Thoracic aorta (tissue), 2 donors: Measurements from ENCODE around the gene CTNNA3. TPM values are rescaled to one million over a fixed set of nuclear protein-coding genes. Genes with fewer than 3 reads are reported as not detected.

Experiments used
- ATAC-seq: fragments of 150-250 bp; one replicate; pipeline ENCODE4 v1.8.0; 2017; ENCODE audit warnings: low read depth; ENCODE audit not compliant: insufficient number of reproducible peaks, low FRiP score
- DNase-seq: peaks from one replicate; pipeline ENCODE4 v3.0.0-alpha.2; 2020; ENCODE audit warnings: low spot score
- H3K27ac ChIP-seq, 2 donors: fragments of 200-600 bp; sonication (generic); 1 replicate in 1 of 2; 2 replicates in 1 of 2; pipeline ENCODE4 v1.5.1; 2016; ENCODE audit warnings: mild to moderate bottlenecking in 2 of 2, moderate library complexity in 2 of 2
- H3K27me3 ChIP-seq: fragments of 200-600 bp; sonication (generic); replicated peaks from 2 replicates; pipeline ENCODE4 v1.6.0; 2016; ENCODE audit warnings: mild to moderate bottlenecking; ENCODE audit not compliant: insufficient read depth
- H3K36me3 ChIP-seq: fragments of 200-600 bp; sonication (generic); one replicate; pipeline ENCODE4 v1.5.1; 2016
- H3K4me1 ChIP-seq, 2 donors: fragments of 200-600 bp; sonication (generic); 1 replicate in 1 of 2; 2 replicates in 1 of 2; pipeline versions ENCODE4 v1.5.1 to v1.6.0; 2016; ENCODE audit warnings: low read depth in 2 of 2, mild to moderate bottlenecking in 1 of 2; ENCODE audit not compliant: control insufficient read depth in 1 of 2
- H3K4me3 ChIP-seq: fragments of 200-600 bp; sonication (generic); 2 replicates; pipeline ENCODE4 v1.5.1; 2016; ENCODE audit warnings: mild to moderate bottlenecking
- H3K9me3 ChIP-seq: fragments of 200-600 bp; sonication (generic); 2 replicates; pipeline ENCODE4 v1.5.1; 2016
- total RNA-seq, 2 donors: library from RNA; depleted of rRNA; stranded (reverse); fragments of >200 nt; gene quantifications; one replicate each; pipeline versions ENCODE4 v1.1.0 to v1.2.3, GENCODE V29; 2016
- TF ChIP-seq, protein P1 (sequence below): fragments of 200-600 bp; sonication (generic); IDR thresholded peaks from one replicate; pipeline ENCODE4 v1.5.1; 2019; ENCODE audit warnings: antibody characterized with exemption

The CTNNA3 gene
- total RNA-seq, 2 donors from 2014 or later = 0.95 to 1.2 TPM

DNA sequence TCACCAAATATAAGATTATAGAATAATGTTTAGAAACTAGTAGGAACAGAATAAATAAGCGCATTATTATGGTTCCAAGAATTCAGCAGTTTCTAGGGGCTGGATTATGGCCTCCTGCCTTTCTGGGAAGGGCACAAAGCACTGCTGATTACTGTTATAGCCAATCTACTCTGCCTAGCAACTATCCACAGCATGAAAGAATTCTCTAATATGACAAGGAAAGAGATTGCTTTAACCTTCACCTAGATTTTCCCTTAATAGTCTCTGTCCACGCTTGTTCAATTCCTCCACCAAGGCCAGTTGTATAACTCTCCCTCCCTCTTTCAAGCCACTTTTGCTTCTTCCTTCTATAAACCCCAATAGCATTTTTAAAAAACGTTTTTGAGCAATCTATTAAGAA lies 1803.7 kb downstream of the CTNNA3 start:
- TF ChIP-seq, protein P1, sequence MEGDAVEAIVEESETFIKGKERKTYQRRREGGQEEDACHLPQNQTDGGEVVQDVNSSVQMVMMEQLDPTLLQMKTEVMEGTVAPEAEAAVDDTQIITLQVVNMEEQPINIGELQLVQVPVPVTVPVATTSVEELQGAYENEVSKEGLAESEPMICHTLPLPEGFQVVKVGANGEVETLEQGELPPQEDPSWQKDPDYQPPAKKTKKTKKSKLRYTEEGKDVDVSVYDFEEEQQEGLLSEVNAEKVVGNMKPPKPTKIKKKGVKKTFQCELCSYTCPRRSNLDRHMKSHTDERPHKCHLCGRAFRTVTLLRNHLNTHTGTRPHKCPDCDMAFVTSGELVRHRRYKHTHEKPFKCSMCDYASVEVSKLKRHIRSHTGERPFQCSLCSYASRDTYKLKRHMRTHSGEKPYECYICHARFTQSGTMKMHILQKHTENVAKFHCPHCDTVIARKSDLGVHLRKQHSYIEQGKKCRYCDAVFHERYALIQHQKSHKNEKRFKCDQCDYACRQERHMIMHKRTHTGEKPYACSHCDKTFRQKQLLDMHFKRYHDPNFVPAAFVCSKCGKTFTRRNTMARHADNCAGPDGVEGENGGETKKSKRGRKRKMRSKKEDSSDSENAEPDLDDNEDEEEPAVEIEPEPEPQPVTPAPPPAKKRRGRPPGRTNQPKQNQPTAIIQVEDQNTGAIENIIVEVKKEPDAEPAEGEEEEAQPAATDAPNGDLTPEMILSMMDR = no peak
- no peaks in the 10 kb centered on the region for H3K9me3 ChIP-seq
- H3K4me3 ChIP-seq = no peak overlapping the region
- DNase-seq (no peak), ATAC-seq (no peak)
- H3K4me1 ChIP-seq = no peaks in the 10 kb centered on the region
- H3K27me3 ChIP-seq = no peaks in the 10 kb centered on the region
- H3K36me3 ChIP-seq = no peaks in the 10 kb centered on the region
- no peak overlapping the region for H3K27ac ChIP-seq

DNA sequence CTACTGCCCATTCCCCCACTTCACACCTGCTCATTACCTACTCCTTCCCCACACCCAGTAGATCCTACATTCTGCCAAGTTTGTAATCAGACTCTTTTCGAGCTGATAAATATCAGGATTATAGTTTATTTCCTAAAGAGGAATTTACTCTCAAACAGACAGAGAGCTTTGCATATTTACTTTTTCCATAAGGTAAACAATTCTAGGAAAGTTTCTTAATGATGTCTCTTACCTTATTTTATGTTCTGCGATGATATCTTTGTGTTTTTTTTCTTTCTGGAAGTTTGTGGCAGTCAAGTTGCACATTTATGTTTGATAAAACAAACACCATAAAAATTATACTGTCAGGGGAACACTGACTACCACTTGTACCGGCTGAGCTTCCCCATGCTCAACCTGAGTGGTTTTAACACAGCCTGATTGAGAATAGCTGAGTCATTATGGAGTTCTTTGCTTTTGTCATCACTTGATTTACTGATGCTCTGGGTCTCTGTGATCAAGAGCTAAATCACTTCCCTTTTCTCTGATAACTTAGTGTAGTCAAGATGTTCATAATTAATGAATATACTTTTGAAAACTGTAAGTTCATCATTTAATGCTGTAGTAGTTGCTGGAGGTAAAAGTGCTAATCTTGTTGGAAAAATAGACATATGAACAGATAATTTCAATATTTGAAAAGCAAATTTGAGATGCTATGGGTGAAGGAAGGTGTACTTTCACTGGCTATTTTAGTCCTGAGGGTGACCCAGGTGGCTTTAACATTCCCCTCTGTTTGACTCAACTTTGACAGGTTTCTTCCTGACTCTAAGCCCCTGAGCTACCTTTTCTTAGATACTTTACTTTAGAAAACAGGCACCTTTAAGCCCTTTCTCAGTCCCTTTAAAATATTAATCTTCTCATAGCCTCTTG lies 1804.7 kb downstream of the CTNNA3 start:
- no peak for ATAC-seq
- no peak for DNase-seq
- Histone ChIP-seq H3K4me3 (no peak overlapping the region), H3K9me3 (no peaks in the 10 kb centered on the region), H3K27me3 (no peaks in the 10 kb centered on the region), H3K36me3 (no peaks in the 10 kb centered on the region), H3K27ac (no peak overlapping the region), H3K4me1 (no peaks in the 10 kb centered on the region)
- TF ChIP-seq, protein P1 = no peak

DNA sequence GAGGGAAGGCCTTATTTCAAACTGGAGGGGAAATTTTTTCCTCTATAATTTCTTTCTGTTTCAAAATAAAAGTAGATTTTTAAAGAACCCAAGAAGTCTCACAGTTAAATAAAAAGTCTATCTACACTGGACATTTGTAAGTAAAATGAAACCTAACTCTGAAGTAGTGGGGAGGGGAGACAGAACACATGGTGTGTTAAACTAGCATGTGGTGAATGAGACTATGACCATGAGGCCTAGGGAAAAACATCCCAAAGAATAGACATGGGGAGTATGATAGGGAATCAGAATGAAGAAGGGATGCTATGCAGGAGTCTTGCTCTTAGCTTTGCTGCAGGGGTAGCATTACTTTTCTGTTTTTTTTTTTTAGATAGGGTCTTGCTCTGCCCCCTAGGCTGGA lies 1831.5 kb downstream of the CTNNA3 start:
- no peaks in the 10 kb centered on the region for H3K36me3 ChIP-seq
- H3K9me3 ChIP-seq = no peaks in the 10 kb centered on the region
- H3K27ac ChIP-seq = no peak overlapping the region
- ATAC-seq (no peak), DNase-seq (no peak)
- H3K4me3 ChIP-seq = no peak overlapping the region
- H3K27me3 ChIP-seq = no peaks in the 10 kb centered on the region
- H3K4me1 ChIP-seq = no peaks in the 10 kb centered on the region
- TF ChIP-seq, protein P1 = no peak

DNA sequence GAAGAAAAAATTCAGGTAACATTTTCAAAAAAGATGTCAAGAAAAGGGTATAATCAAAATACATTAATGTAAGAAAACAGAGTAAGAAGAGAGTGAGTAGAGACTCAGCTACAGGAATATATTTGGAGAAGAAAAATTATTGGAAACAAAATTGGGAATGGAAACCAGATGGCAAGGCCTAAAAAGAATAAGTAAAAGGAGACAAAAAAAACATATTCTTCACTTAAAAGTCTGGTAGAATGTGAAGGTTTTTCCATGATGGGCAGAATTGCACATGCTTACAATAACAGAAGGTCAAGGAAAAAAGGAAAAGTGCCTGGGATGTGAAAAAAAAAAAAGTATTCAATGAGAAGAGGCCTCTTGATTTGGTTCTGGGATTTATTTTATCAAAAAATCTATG lies 1832.0 kb downstream of the CTNNA3 start:
- Histone ChIP-seq H3K27ac (no peak overlapping the region), H3K9me3 (no peaks in the 10 kb centered on the region), H3K4me3 (no peak overlapping the region), H3K4me1 (no peaks in the 10 kb centered on the region), H3K27me3 (no peaks in the 10 kb centered on the region), H3K36me3 (no peaks in the 10 kb centered on the region)
- no peak for DNase-seq
- no peak for ATAC-seq
- TF ChIP-seq, protein P1 = no peak

Other genes with a start within 250 kb of the CTNNA3 start
- 1 to 10 TPM; 1.2 to 5.1 TPM for gene DNAJC12, start 142.0 kb upstream of the CTNNA3 start, total RNA-seq
- 10 to 100 TPM in 1 of 2 donors, 1 to 10 TPM in 1; 9.6 to 34.7 TPM for gene SIRT1, start 188.5 kb upstream of the CTNNA3 start, total RNA-seq